GM18909 (cell line): ENCODE results near the gene GLI3.

Experiments used
- ATAC-seq: cut with Tn5 transposase; IDR thresholded peaks from one replicate; pipeline ENCODE4 v1.9.1; 2021; ENCODE audit warnings: mild to moderate bottlenecking; ENCODE audit not compliant: unreplicated experiment, poor library complexity

The GLI3 gene

DNA sequence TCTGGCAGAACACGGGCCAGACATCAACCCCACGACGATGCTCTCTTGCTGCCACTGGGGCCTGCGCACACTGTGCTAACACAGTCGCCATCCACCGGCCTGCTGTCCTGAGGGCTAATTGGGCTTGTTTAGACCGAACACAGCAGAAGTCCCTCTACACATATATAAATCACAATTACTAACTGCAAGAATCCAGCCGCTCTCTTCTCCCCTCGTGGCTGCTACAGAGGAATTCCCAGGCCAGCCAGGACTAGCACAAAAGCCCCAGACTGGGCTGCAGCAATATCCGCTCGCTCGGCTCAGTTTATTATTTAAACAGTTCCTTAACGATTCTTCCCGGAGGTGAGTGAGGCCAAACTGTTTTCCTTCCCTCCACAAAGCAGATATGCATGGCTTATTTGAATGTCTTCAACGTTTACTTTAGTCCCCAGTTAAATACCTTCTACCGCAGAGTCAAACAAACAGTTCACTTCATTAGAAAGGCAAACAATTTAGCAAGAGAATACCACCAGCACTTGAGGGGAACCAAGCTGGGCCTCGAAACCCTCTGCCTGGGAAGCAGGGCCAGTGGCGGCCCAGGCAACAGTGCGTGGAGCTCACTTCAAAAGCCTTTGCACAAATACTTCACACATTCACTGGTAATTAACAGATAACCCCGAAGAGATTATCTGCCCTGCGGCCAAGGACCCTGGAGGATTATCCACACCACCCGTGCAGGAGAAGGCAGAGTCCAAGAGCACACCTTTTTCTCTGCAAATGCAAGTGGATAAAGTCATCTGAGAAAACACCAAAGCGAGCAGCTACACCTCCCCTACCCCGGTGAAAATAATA is 145.3 kb downstream of the GLI3 start:
- ATAC-seq, result no peak

DNA sequence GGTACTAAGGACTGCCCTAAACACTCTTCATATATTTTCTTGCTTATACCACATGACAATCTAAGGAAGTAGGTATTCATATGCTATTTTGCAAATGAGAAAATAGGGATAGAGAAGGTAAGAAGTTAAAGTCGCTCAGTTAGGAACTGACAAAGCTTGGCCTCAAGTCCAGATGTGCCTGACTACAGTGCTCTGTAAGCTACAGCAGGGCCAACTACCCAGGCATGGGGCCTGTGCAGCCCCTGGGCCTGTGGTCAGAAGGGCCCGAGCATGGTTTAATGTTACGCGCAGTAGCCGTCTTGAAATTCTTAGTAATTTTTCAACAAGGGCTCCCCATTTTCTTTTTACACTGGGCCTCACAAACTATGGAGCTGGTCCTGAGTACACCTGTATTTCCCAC is 146.2 kb downstream of the GLI3 start:
- ATAC-seq, result no peak

DNA sequence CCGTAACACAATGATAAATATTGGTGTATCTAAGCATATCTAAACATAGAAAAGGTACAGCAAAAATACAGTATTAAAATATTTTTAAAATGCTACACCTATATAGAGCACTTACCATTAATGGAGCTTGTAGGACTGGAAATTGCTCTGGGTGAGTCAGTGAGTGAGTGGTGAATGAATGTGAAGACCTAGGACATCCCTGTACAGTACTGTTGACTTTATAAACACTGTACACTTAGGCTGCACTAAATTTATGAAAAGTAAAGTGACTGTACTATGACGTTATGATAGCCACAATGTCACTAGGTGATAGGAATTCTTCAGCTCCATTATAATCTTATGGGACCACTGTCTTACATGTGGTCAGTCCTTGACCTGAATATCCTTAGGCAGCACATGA is 147.0 kb downstream of the GLI3 start:
- no peak for ATAC-seq

DNA sequence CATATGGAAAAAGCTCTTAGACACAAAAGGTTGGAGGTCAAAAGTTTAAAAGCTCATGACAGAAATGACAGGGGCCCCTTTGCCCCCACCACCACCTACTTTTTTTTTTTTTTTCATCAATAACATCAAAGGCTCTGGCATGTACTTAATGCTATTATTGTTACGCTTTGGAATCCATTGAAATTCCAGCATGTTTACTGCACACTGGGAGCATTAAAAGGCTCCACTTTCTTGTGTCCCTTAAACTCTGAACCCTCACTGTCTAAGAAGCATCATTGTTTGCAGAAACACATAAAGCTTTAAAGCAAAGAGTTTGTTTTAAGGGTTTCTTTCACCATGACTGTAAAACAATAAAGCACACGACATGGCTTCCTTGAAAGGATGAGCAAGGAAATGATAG is 149.4 kb downstream of the GLI3 start:
- ATAC-seq, result no peak

DNA sequence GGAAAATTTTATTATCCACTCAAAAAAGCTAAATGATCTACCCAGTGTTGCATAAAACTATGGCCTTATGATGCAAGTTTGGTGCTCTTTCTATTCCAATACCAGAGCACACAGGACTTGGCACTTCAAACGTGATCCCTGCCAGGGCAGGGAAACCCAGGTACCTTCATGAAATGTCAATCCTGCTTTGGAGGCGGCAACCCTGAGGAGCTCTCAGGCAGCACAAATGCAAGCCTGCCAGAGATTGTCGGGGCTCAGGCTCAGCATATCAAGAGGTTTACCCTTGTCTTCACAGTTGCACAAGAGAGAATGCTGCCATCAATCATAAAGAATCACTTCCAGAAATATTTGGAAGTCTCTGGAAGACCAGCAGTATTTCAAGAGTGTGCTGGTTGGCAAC is 151.5 kb downstream of the GLI3 start:
- no peak for ATAC-seq

DNA sequence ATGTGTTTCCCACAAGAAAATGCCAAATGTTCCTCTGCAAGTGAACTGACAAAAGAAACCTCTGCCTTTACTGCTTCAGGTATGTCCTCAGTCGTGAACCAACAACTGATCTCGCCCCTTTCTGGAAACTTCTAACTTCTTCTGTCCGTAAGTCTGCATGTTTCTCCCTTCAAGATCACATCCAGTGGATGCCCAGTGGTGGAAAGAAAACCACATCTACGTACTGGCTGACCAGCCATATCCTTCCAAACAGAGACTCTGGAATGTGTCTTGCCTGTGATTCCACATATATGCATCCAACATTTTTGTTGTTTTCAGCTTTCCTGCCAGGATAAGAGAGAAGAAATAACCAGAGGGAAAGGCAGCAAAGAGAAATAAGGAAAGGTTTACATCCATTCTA is 152.7 kb downstream of the GLI3 start:
- ATAC-seq, result no peak

DNA sequence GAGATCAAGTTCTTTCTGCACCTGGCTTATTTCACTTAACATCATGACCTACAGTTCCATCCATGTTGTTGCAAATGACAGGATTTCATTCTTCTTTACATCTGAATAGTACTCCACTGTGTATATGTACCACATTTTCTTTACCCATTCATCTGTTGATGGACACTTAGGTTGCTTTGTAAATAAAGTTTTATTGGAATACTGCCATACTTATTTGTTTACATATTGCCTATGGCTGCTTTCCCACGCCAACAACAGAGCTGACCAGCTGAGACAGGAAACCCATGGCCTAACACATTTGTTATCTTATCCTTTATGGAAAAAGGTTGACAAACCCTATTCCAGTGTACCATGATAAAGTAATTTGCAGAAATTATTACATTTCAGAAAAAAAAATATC is 153.7 kb downstream of the GLI3 start:
- no peak for ATAC-seq

DNA sequence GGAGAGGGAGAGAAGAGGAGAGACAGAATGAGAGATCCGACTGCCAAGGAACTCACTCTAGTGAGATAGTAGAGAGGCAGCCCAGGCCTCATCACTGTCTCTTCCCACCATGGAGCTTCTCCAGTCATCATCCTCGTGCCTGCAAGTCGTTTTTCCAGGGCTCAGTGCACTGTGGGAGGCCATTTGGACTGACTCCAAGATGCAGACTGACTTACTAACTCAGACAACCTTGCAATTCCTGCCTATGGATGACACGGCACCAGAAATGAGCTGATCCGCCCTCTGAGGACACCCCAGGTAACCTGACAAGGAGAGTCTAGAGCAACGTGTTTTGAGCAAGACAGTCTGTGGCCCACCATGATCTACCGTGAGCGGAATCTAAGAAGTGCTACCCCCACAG is 154.9 kb downstream of the GLI3 start:
- no peak for ATAC-seq

DNA sequence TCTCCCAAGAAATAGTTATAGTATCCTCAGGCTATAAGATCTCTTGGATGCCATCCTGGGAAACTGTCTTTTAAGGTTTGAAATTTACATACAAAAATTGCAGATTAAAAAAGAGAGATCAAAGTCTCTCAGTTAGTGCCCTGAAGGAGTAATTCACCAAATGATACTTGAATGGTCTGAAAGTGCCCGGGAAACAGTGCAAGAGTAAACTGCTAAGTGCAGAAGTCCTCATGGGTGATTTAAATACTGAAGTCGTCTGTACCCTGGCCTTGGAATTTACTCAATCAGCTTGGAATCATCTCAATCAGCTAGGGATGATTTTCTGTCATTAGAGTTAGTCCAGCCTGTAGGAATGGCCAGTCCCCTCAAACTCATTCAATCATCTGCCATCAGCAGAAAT is 155.3 kb downstream of the GLI3 start:
- no peak for ATAC-seq

DNA sequence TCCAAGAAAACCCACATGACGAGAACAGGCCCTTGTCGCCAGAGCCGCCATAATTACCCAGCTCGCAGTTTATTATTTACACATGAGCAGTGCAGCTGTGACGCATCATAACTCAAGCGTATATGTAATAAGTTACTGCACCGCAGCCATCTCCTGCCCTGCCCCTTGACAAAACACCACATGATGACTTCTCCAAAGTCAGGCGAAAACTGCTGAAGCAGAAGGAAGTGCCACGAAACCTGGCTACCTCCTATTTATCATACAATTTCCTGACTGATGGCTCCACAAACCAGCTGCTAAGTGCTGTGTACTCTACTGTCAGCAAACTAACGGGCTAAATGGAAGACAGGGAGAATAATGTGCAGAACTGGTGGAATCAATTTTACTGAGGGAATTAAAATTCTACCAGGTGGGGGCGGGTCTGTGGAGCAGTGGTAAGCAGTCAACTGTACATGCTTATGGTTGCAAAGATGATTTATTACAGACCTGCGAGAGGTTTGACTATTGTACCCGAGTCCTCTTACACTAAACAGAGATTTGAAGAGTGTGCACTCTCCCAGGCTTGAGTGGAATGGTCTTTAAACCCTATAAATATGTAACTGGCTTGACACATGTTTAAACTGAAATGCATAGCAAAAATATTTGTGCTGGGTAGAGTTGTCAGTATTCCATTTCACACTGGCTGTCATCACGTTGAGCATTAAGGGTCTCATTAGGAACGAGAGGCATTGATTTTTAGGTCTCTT is 156.0 kb downstream of the GLI3 start:
- no peak for ATAC-seq

DNA sequence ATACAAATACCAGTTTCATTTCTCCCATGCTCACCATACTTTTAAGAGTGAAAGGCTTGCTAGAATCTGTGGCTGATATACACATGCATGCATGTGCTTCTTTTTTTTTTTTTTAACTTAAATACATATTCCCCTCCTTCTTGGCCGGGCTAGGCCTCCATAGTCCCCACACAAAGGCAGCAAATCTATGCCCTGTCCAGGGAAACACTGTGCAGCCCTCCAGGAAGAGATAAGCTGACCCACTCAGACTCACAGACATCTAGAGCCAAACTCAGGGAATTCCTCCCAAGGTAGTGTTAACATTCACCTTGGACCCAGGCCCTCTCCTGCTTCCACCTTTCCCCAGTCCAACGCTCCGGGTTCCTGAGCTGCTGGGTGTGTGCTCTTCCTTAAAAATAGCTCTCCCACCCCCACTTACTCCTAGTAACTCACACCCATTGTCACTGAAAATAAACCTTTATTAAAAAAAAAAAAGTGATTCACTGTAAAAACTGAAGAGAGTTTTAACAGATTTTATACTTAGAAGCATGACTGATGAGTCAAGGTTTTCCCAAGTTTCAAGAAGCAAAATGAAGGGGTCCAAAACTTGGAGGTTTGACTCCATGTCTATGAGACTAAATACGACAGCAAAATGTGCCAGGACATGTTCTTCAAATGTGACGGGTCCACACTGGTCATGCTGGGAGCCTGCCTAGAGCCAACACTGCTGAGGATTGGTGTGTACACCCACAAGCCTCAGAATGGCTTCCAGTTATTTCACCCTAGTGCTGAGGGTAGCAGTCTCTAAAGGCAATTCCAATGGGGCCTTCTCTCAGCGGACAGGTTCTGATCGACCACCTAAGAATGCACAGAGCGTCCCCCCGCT is 159.5 kb downstream of the GLI3 start:
- ATAC-seq, result no peak

DNA sequence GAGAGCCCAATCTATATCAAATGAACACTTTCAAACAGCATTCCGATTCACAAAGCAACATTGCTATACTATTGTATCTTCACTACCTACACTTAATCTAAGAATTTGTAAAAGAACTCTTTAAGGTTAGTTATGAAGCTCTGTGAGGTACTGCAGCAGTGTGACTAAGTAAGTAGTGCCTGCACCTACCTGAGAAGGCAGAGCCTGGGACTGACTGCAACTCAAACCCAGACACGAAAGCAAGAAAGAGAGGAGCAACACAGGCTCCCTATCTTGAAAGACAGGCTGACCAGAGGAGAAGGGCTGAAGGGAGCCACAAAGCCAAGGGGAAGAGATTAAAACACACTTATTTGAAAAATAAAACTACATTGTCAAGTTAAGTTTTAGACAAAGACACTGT is 160.1 kb downstream of the GLI3 start:
- no peak for ATAC-seq

DNA sequence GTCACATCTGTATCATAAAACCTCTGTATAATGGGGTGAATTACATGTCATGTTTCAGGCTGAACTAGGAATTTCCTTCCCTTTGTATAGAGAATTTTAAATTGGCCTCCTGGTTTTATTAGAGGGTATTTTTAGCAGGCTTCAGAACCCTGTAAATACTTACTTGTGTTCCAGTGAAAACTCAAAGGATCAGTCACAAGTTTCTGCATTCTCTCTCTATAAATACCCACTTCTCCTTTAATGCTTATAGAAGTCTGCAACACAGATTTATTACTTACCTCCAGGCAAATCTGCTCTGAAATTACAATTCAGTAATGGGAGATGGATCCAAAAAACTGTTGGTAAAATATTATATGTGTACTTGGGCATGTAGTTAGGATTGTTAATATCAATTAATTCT is 161.6 kb downstream of the GLI3 start:
- no peak for ATAC-seq

DNA sequence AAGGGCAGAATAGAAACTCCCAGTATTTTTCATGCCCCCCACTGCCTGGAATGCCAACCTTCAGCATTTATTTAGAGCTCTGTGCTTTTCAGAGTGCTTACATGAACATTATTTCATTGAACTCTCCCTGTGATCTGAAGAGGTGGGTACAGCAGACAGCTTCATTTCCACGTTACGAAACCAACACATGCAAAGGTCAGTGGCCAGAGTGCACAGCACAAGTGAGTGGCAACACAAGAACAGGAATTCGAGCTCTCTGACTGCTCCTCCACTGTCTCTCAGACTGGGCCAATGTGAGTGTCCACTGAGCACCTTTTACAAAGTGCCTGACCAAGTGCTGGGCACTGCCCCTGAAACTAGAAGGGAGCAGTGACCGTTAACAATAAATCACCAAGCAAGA is 162.9 kb downstream of the GLI3 start:
- ATAC-seq, result no peak

DNA sequence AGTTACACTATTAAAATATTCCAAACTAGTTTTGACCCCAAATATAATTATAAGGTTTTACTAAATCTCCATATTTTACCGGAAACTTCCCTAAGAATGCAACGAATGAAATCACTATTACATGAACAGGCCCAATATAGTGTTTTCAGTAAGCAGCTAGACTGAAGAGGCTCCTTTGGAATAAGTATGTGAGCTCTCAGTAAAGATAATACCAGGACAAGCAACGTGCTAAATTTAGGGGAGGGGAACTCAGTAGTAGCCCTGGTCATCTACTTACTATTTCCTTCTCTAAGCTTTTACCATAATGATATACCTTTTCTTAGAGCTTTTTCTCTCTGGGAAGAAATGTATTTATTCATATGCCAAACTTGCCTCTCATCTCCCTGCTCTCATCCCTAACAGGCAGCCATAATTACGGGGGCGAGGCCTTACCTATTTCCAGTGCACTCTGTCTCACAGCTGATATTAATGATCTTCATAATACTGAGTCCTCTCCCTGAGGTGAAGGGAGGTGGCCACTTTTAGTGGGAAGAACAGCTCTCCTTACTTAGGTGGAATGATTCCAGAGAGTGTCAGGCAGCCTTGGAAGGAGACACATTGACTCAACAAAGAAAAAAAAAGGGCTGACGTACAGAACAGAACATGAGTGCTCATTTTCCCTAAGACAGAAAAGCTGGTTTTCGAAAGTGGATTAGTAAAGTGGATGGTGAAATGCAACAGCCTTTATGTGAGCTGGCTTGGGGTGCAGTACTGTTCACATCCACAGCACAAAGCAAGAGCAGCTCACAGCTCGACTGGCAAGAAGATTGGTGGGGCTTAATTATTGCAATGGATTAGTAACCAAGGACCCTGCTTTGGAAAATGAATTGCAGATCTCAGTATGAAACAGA is 165.4 kb downstream of the GLI3 start:
- no peak for ATAC-seq

DNA sequence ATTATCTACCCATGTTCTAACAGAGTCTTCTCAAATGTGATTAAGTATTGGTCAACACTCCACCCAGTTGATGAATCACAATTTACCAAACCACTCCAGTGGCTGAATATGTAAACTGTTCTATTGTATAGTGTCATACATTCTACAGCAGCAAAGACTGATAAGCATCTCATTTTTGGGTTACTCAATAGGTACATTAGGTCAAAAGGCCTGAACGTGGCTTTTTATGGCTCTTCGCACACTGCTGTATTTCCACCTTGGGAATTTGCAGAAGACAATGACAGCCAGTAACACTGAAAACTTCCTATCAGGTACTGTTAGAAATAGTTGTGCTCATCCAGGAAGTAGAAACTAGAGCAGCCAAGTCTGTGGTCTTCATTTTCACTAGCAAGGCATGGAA is 166.9 kb downstream of the GLI3 start:
- ATAC-seq, result no peak

DNA sequence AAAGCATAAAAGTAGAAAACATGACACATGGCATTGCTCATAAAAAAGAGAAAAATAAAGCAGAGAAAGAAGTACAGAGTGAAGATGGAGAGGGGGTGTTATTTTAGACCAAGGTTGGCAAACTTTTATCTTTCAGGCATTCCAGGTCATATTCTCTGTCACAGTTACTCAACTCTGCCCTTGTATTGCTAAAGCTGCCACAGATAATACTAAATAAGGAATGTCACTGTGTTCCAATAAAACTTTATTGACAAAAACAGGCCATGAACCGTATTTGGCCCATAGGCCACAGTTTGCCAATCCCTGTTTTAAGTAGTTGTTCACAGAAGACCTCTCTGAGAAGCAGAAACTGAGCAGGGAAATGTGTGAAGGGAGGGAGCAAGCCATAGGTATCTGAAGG is 167.4 kb downstream of the GLI3 start:
- no peak for ATAC-seq

DNA sequence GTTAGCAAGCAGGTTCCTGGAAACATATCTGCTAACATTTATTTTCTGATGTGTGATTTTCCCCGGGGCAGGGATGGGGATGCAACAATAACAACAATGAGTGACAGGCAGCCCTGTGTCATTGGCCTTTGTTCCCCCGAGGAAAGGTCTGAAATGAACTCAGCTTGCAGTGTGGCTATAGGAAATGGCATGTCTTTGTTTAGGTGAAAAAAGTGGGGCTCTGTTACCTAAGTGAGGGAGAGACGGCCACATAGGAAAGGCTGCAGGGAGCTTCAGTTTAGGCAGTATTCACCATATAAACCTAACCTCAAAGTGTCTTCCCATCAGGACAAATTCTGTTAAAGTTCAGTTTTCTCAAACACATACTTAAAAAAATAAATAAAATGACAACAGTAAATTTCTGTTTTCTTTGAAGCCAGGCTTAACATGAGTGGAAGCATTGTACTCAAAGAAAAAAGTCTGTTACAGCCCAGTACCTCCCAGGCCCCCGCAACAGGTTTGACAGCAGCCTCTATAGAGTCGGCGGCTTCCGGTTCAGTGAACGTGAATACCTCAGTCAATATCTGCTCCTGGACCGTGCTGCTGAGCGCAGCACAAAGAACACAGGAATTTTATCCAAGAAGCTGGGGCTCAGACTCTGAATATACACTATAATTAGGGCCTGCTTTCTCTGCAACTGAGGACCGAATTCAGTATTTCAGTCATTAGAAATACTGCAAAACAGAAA is 168.3 kb downstream of the GLI3 start:
- ATAC-seq, result no peak

DNA sequence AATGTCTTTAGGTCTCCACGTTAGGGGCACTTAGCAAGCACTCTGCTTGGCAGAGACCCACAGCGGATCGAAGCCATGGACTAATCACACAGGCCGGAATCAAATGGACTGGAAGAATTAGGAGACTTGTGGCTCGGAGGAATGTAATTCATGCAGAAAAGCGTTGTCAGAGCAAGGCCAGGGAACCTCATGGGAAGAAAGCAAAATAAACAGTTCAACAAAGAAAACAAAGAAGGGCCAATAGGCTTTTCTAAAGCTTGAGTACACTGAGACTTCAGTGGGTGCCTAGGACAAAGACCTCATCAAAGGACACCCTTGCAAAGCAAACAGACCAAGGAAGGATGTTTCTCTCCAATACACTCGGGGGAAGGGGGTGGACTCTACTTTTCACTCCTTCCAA is 171.1 kb downstream of the GLI3 start:
- ATAC-seq, result no peak
